Measurements from ENCODE around the gene TRMT11. TPM values are rescaled to one million over a fixed set of nuclear protein-coding genes. Genes with fewer than 3 reads are reported as not detected.
A peak's percentile ranks its signal among the peaks of the same experiment; 100 is the strongest.

Gene TRMT11
- total and polyA plus RNA-seq, 9 of the 15 experiments (the other 6 are each of a cell fraction or from before 2014, with no cell fraction given): 38.8 to 88.0 (median 59.8) TPM

- 0 out of 2 replicates have a peak, but pooled peaks have one; percentile 45 for TF ChIP-seq HOMEZ (CRISPR knock-in tag; IDR thresholded peaks at IDR 0.05)
- TF ChIP-seq CBX1 (IDR thresholded peaks at IDR 0.05; ENCODE audit: low read depth): 0 out of 2 replicates have a peak, but pooled peaks have one; percentile 36
- 0 out of 6 replicates have a peak, but pooled peaks of 1 of the 3 experiments have one; percentile 6 for TF ChIP-seq CTCF (IDR thresholded peaks at IDR 0.05 in 2 of 3, conservative IDR thresholded peaks at IDR 0.05 in 1 of 3; ENCODE audit: insufficient read depth in 2 of 3, low read depth in 1 of 3, low read length in 3 of 3)
- no peak for TF ChIP-seq ZNF57 (CRISPR knock-in tag; IDR thresholded peaks at IDR 0.05)
- TF ChIP-seq NKRF (IDR thresholded peaks at IDR 0.05; ENCODE audit: borderline replicate concordance): 0 out of 2 replicates have a peak, but pooled peaks have one; percentile 14
- TF ChIP-seq ZNF644 (tag; IDR thresholded peaks at IDR 0.05; ENCODE audit: low read depth): no peak
- TF ChIP-seq PTBP1 (IDR thresholded peaks at IDR 0.05; ENCODE audit: low read depth, low read length): no peak
- peak in 1 of 2 experiments; percentile 3 for TF ChIP-seq AFF1 (IDR thresholded peaks at IDR 0.05; ENCODE audit: low read depth in 1 of 2, partially characterized antibody in 2 of 2)
- TF ChIP-seq ATF1 (CRISPR knock-in tag; IDR thresholded peaks at IDR 0.05): no peak
- TF ChIP-seq ATF1 (tag; IDR thresholded peaks at IDR 0.05): peak; percentile 70
- no peak for TF ChIP-seq ZKSCAN3 (CRISPR knock-in tag; IDR thresholded peaks at IDR 0.05)
- TF ChIP-seq ATF3 (IDR thresholded peaks at IDR 0.05): no peak
- TF ChIP-seq ATF3 (CRISPR knock-in tag; conservative IDR thresholded peaks at IDR 0.05): 0 out of 2 replicates have a peak, but pooled peaks have one; percentile 31
- TF ChIP-seq HDAC1 (IDR thresholded peaks at IDR 0.05): peak in 1 of 2 experiments; percentile 76; a peak in 2 of 4 replicates
These were observed at the start of gene TRMT11 (continued) for GRCh38 chr6:125986301-125987025.

All from K562 (cell line).